ENCODE results near the gene ADGRD1.
"Not testable (repeated sequence)": the region's sequence is repeated elsewhere in the genome, so short reads cannot be mapped to it uniquely, and the experiment has no call there.

ADGRD1 gene

GRCh38 chr12:131126662-131127173 is 173.0 kb downstream of the ADGRD1 start:
- no peak for DNase-seq

DNA sequence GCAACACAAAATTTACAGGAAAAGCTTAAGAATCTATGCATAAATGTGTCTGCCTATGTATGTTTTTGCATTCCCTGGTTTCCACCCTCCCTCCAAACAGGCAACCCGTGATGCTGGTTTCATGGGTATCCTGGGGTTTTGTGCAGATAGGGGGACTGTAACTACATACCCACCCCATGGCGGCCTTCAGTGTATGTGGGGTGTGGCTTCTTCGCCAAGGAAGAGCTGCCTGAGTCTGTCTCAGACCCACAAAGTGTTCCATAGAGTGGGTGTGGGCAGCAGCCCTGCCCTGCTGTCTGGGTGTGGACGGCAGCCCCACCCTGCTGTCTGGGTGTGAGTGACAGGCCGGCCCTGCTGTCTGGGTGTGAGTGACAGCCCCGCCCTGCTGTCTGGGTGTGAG is 174.8 kb downstream of the ADGRD1 start:
- no peak for DNase-seq

DNA sequence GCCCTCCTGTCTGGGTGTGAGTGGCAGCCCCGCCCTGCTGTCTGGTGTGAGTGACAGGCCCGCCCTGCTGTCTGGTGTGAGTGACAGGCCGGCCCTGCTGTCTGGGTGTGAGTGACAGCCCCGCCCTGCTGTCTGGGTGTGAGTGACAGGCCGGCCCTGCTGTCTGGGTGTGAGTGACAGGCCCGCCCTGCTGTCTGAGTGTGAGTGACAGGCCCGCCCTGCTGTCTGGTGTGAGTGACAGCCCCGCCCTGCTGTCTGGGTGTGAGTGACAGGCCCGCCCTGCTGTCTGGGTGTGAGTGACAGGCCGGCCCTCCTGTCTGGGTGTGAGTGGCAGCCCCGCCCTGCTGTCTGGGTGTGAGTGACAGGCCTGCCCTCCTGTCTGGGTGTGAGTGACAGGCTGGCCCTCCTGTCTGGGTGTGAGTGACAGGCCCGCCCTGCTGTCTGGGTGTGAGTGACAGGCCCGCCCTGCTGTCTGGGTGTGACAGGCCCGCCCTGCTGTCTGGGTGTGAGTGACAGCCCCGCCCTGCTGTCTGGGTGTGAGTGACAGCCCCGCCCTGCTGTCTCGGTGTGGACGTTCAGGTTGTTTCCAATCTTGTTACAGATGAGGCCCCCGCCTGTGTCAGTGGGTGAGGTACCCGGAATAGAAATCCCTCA is 175.4 kb downstream of the ADGRD1 start:
- not testable (repeated sequence) for DNase-seq

DNA sequence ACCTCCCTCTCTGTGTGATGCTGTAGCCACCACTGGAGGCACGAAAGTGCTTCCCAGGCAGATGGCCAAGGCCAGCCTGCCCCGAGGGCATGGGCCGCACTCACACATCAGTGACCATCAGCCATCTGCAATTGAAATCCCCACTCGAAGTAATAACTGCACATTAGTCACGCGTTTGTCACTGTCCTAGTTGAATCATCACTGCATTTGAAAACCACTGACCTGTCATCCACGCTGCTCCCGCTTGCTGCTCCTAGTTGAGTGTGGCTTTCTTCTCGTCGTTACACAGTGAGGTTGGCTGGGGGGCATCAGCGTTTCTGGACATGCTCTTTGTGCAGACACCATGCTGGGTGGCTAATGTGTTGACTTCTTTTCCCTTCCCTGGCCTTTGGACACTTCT is 176.1 kb downstream of the ADGRD1 start:
- no peak for DNase-seq

- no peak for DNase-seq
These were observed 176.7 kb downstream of the ADGRD1 start for GRCh38 chr12:131130311-131130911.

DNA sequence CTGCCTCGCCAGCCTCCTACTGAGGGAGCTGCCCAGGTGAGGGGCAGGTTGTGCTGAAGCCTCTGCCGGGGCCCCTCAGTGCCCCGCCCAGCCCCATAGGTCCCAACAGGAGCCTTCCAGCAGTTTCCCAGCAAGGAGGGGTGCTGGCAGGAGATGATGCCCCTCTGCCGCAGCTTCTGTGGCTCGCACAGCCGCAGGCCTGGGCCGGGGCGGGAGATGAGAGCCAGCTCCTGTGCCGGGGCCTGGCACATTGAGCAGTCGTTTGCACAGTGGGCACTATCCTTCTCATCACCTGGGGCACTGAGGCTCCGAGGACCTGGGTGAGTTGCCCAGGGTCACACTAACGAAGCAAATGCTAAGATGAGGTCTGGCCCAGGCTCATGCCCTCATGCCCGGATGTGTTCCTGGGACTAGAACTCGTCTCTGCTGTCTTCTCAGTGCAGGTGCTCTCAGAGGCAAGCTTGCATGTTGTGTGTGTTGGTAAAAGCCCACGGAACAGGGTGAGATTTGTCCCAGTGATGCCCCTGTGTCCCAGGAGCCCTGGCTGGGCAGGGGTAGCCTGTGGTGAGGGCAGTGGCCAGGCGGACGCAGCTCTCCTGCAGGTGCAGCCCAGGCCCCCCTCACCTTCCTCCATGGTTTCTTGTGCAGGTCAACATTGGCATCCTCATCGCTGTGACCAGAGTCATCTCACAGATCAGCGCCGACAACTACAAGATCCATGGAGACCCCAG is 177.5 kb downstream of the ADGRD1 start:
- no peak for DNase-seq

DNA sequence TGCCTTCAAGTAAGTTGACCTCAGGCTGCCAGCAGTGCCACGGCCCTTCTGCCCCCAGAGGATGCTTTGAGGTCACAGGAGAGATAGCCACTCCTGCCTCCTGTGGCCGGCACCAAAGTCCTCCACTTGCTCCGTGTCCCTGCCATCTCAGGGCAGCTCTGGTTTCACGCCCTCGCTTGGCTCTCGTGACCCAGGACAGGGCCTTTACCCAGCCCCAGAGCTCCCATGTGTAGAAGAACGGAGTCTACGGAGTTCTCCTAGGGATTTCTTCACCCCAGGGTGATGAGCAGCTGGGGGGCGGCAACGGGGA is 178.1 kb downstream of the ADGRD1 start:
- DNase-seq = no peak

DNA sequence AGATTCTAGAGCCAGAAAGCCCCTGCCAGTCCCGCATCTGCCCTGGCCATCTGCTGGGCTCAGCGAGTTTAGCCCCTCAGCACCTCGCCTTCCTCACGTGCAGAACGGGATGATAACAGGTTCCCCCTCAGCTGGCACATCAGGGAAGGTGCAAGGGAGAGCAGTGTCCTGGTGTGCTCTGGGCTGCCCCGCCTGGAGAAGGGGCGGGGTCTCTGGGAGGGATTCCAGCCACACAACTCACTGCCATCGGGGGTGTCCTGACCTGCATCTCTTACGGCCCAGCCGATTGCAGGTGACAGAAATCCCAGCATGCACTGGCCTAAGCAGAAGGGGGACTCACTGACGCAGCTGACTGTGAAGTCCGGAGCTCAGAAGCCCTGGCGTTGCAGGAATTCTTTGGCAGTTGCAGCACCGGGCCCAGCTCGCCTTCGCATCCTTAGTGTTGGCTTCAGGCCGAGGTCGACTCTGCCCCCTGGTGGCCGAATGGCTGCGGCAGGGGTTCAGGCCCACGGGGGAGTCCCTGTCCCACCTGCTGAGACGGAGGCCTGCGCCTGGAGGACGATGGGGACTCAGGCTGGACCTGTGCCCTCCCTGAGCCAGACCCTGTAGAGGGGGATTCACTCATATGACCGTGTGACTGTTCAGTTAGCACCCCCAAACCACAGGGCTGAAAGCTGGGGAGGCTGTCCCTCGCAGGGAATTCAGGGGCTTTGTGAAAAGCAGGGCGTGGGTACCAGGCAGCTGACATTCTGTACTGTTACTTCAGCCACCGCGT is 178.6 kb downstream of the ADGRD1 start:
- peak; percentile 70 for DNase-seq

GRCh38 chr12:131133015-131133905 is 179.6 kb downstream of the ADGRD1 start:
- DNase-seq = no peak

GRCh38 chr12:131133994-131134393 is 180.3 kb downstream of the ADGRD1 start:
- no peak for DNase-seq

DNA sequence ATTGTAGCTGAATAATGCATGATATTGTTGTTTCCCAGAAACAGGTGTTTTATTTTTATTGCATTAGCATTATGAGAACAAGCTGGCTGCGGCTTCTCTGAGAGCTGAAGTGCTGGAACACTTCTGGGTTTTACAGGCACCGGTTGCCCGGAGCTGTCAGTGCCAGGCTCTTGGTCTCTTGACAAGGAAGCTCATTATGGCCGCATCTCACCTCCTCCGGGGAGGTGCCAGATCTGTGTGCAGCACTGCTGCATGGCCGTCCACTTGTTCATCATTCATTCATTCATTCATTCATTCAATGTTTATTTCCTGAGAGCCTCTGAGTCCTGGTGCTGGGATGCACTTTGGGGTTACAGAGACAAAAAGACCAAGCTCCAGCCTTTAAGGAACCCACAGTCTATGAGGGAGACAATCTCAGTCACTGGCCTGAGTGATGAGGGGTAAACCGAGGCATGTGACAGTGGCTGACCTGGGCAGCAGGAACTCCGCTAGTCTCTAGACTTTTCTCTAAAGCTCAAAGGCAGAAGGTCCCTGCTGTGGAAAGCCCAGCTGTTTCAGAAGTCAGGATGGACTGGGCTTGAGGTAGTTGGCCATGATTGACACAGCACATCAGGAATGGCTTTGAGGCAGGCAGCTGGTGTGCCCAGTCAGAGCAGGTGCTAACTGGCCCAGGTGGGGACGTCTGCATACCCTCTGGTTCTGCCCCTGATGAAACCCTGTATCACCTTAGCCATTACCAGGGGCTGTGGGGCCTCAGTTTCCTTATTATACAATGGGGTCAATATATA is 181.0 kb downstream of the ADGRD1 start:
- no peak for DNase-seq

DNA sequence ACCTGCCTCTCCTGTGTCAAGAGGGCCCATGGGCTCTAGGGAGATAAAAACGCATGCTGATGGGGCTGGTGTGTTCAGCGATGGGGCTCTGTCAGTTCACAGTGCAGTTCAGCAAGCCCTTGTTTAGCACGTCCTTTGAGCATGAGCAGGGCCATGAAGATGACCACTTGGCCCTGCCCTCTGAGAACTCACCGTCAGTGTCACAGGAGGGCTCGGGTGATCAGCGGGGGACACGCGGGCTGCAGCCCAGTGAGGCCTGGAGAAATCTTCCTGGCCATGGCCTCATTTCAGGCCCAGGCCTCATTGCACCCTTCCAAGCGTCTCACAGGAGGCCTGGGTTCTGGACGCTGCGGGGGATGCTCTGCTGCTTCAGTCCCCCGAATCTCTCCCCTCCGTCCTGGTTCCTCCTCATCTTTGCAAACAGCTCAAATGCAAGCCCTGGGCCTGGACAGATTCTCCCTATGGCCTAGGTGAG is 181.6 kb downstream of the ADGRD1 start:
- no peak for DNase-seq

- no peak for DNase-seq
These were observed 182.3 kb downstream of the ADGRD1 start for GRCh38 chr12:131135786-131136538.

- no peak for DNase-seq
These were observed 182.8 kb downstream of the ADGRD1 start for GRCh38 chr12:131136539-131136872.

- DNase-seq = no peak
These were observed 183.5 kb downstream of the ADGRD1 start for GRCh38 chr12:131137009-131137835.

- no peak for DNase-seq
These were observed 184.3 kb downstream of the ADGRD1 start for GRCh38 chr12:131137836-131138637.

DNA sequence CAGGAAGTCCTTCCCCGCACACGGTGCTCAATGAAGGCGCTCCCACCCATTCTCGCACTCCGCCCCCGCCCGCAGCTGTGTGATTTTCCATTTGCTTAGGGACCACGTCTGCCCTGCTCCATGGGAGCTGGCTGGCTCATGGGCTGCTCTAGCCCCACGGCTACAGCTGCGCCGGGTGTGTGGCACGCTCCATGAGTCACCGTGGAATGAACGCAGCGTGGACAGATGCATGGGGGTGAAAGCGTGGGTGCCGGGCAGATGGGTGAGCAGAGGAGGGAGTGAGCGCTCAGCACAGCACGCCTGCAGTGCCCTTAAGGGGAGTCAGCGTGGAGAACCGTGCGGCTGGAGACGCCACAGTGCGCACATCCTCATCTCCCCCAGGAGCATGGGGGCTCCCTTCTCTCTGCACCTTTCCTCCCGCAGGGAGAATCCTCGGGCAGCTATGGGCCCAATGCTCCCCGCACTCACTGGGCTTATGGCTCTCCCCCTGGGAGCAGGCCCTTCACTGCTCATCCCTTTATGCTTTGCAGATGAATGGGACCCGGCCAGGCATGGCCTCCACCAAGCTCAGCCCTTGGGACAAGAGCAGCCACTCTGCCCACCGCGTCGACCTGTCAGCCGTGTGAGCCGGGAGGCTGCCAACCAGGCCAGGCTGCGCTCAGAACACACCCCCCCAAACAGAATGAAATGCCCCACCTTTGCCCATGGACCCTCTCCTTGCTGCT is 185.1 kb downstream of the ADGRD1 start:
- DNase-seq = no peak
